Renal cortical epithelial cell (primary cell): ENCODE measurements around the gene NOP10. TPM values are rescaled to one million over a fixed set of nuclear protein-coding genes. Genes with fewer than 3 reads are reported as not detected.
A peak's percentile ranks its signal among the peaks of the same experiment; 100 is the strongest.

Source experiments
- DNase-seq: peaks from one replicate; pipeline ENCODE4 v3.0.0-alpha.2; 2011; ENCODE audit warnings: low read depth
- total RNA-seq: library from RNA; depleted of rRNA; stranded (reverse); fragments of >200 nt; gene quantifications from 2 replicates; pipeline ENCODE4 v1.2.3, GENCODE V29; 2014

Gene NOP10
- total RNA-seq, 1 donor from 2014 or later, result 147 TPM

DNA sequence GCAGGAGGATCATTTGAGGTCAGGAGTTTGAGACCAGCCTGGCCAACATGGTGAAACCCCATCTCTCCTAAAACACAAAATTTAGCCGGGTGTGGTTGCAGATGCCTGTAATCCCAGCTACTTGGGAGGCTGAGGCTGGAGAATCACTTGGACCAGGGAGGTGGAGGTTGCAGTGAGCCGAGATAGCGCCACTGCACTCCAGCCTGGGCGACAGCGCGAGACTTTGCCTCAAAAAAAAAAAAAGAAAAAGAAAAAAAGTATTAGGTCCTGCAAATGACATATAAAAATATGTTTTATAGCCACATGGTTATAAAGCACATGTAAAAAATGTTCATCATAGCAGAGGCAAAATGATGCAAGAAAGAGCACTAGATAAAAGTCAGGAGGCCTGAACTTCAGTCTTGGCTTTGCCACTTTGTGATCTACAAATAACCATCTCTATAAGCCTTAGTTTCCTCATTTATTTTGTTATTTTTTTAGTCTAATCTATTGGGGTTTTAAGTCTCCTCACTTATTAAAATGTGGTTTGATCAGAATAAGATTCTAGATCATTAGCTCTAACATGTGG is 10.3 kb downstream of the NOP10 start:
- DNase-seq, result no peak

GRCh38 chr15:34331809-34332208 is 11.1 kb downstream of the NOP10 start:
- no peak for DNase-seq

- DNase-seq, result no peak
Observed at GRCh38 chr15:34330279-34330678, 12.7 kb downstream of the NOP10 start.

DNA sequence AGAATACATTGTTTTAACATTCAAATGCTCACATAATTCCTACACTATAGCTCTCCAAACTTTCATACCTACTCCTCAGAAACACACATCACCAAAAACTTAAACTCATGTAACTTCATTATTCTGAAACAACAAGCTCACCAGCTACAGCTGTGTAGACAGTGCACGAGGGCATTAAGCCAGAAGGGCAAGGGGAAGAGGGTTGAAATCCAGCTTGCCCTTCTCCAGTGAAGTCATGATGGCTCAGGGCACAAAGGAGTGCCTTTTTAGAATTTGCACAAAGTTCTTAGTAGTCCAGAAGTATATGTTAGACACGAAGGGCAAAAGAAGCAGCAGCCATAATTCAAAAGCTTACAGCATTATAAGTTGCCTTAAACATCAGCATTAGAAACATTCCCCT is 13.9 kb downstream of the NOP10 start:
- no peak for DNase-seq

- DNase-seq, result no peak
Observed at GRCh38 chr15:34327906-34328305, 15.0 kb downstream of the NOP10 start.

DNA sequence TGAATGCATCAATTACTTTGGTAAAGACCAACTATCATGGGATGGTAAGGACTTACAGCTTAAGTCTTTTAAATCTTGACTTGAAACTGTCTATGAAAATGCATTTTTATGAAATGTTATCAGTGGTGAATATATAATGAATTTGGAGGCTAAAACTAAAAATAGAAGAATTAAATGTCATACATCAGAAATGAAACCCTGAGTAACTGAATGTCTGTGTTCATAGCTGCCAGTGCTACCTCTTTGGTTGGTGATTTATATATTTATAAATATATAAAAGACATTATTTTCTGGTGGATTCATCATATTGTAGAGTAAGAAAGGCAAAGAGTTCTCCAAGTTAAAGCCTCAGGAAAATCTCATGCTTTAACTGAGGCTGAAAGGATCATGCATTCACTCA is 17.6 kb downstream of the NOP10 start:
- DNase-seq, result no peak

DNA sequence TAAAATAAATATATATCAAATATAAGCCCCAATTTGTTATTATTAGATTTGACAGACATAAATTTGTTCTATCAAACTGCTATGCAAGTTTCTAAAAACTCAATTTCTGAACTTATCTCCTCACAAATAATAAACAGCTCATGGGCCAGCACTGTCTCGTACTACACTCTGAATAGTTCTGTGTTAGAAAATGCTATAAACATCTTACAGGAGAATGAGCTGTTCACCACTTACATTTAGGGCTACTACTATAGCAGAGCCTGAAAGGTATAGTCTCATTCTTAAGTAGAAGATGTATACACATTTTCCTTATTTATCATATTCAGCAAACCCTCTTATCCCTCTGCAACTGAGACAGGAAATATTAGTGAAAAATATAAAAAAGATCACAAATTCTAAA is 18.0 kb downstream of the NOP10 start:
- DNase-seq, result no peak

GRCh38 chr15:34323217-34323616 is 19.7 kb downstream of the NOP10 start:
- DNase-seq, result no peak

DNA sequence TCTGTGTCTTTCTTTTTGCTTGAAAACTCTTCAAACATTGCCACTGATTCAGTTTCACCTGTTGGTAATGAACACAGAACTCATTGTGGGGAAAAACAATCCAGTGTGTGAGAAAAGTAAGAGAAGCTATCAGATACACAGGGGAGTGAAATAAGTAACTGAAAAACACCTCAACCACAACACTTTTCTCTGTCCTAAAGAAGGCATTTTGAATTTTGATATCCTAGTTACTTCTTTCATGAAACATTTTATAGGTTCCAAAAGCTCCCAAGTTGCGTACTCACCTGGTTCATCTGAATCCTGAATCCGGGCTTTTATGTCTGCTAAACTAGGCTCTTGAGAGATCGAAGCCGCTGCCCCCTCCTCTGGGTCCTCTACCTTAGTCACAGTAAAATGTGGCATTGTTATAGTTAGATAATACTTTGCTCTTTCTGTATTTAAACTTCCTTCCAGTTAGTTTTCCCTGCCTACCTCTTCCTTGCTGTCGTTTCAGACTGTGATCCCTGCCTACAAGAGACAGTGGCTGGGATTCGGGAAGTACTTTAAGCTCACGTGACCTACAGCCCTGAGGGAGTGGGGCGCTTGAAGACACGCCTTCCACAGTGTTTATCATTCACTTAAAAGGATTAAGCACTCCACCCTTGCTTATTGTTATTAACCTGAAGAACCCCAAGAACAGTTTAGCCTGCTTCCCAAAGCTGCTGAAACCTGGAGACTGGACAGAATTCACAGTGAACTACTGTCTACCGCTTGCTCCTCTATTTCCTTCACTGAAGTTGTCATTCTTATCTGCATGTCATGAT is 24.5 kb downstream of the NOP10 start:
- DNase-seq, result peak; percentile 81

- DNase-seq, result no peak
Observed at GRCh38 chr15:34314491-34315490, 28.1 kb downstream of the NOP10 start.

DNA sequence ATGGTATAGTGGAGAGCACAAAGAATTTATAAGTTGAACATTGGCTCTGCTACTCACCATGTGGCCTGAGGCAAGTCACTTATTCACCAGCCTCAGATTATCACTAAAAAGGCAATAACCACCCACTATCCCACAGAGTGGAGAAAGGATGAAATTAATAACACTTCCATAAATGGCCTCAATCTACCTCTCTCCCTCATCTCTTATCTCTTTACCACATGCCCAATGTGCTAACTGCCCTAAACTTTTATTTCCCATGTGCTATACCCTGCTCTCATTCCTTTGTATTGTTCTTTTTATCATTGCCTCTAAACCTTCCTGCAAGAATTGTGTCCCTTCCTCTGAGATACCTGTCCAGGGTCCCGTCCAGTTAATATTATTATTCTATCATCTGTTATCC is 31.4 kb downstream of the NOP10 start:
- no peak for DNase-seq

GRCh38 chr15:34304613-34305012 is 38.3 kb downstream of the NOP10 start:
- peak; percentile 11 for DNase-seq

GRCh38 chr15:34301058-34301457 is 41.9 kb downstream of the NOP10 start:
- DNase-seq, result no peak

GRCh38 chr15:34297059-34297458 is 45.9 kb downstream of the NOP10 start:
- no peak for DNase-seq

- peak; percentile 13 for DNase-seq
Observed at GRCh38 chr15:34292621-34293020, 50.3 kb downstream of the NOP10 start.

Other genes with a start within 250 kb of the NOP10 start
- gene EMC7, start 241.3 kb downstream of the NOP10 start, total RNA-seq, result 23.8 and 66.6 TPM in 2 replicates
- 1.0 and 3.3 TPM in 2 replicates for gene PGBD4, start 241.1 kb downstream of the NOP10 start, total RNA-seq
- 51.9 and 54.5 TPM in 2 replicates for gene KATNBL1, start 133.0 kb downstream of the NOP10 start, total RNA-seq
- 143 and 257 TPM in 2 replicates for gene EMC4, start 118.1 kb downstream of the NOP10 start, total RNA-seq
- gene SLC12A6, start 5.4 kb downstream of the NOP10 start, total RNA-seq, result 10.1 and 19.8 TPM in 2 replicates
- not detected in 2 replicates for gene NUTM1, start 179 bp upstream of the NOP10 start, total RNA-seq
- gene LPCAT4, start 24.1 kb upstream of the NOP10 start, total RNA-seq, result 8.2 and 12.6 TPM in 2 replicates
- 8.0 and 25.8 TPM in 2 replicates for gene GOLGA8A, start 94.7 kb upstream of the NOP10 start, total RNA-seq
- gene GOLGA8B, start 240.5 kb upstream of the NOP10 start, total RNA-seq, result 8.3 and 61.7 TPM in 2 replicates